Transverse colon (tissue), 4 donors: ENCODE measurements around the gene IL12RB1. TPM values are rescaled to one million over a fixed set of nuclear protein-coding genes. Genes with fewer than 3 reads are reported as not detected.

Source experiments
- DNase-seq: peaks from one replicate; pipeline ENCODE4 v3.0.0-alpha.2; 2019
- H3K27ac ChIP-seq, 4 donors: fragments of 200-600 bp; sonication (generic); 2 replicates each; pipeline ENCODE4 v1.5.1; 2016 to 2018; ENCODE audit warnings: inconsistent platforms in 4 of 4
- H3K27me3 ChIP-seq: fragments of 200-600 bp; sonication (generic); 2 replicates; pipeline ENCODE4 v1.5.1; 2017; ENCODE audit warnings: inconsistent platforms
- H3K36me3 ChIP-seq, 4 donors: fragments of 200-600 bp; sonication (generic); 2 replicates each; pipeline ENCODE4 v1.5.1; 2017 to 2019; ENCODE audit warnings: inconsistent platforms in 4 of 4
- H3K4me1 ChIP-seq, 4 donors: fragments of 200-600 bp; sonication (generic); 2 replicates each; pipeline ENCODE4 v1.5.1; 2017 to 2020; ENCODE audit warnings: inconsistent platforms in 4 of 4
- H3K4me3 ChIP-seq, 4 donors: fragments of 200-600 bp; sonication (generic); 1 replicate in 1 of 4; 2 replicates in 3 of 4; pipeline versions ENCODE4 v1.5.1 to v1.6.1; 2017 to 2019; ENCODE audit warnings: inconsistent platforms in 4 of 4
- H3K9me3 ChIP-seq, 2 donors: fragments of 200-600 bp; sonication (generic); 2 replicates each; pipeline ENCODE4 v1.5.1; 2017 to 2019; ENCODE audit warnings: inconsistent platforms in 2 of 2
- EP300 ChIP-seq: sonication (generic); formaldehyde crosslinking; IDR thresholded peaks from one replicate; pipeline ENCODE4 v1.6.1; 2017; ENCODE audit warnings: antibody characterized with exemption, low read depth
- POLR2A ChIP-seq: fragments of 450-650 bp; IDR thresholded peaks from one replicate; pipeline ENCODE4 v1.6.1; 2016; ENCODE audit warnings: antibody characterized with exemption, mild to moderate bottlenecking, moderate library complexity
- POLR2AphosphoS5 ChIP-seq, 3 donors: sonication (generic); formaldehyde crosslinking; IDR thresholded peaks; one replicate each; pipeline ENCODE4 v1.6.1; 2016; ENCODE audit warnings: antibody characterized with exemption in 3 of 3
- WGBS, 2 donors: methylation state at CpG; one replicate each; pipeline ENCODE4 v1.1.5; 2018; ENCODE audit warnings: low coverage in 1 of 2; 5-methylcytosine and 5-hydroxymethylcytosine counted together
- in situ Hi-C, 4 donors: fragments of 200-750 bp; cut with MboI; loops; one replicate each; pipeline versions ENCODE4 v1.15.0 to v1.15.1; 2017; ENCODE audit warnings: low sequenced_read_pairs in 3 of 4, low pct_ligation_motif_present in 1 of 4, low pct_unique_long_range_greater_than_20kb in 1 of 4
- intact Hi-C: fragments of 100-400 bp; cut with DNase I; formaldehyde crosslinking; loops from one replicate; pipeline ENCODE4 v1.15.1; 2023; ENCODE audit warnings: low total_unique reads
- total RNA-seq, 4 donors: library from RNA; depleted of rRNA; stranded (reverse); fragments of >200 nt; gene quantifications; one replicate each; pipeline ENCODE4 v1.1.0, GENCODE V29; 2016
- TF ChIP-seq, protein P1 (sequence below), 5 experiments: fragments of 200-600 bp in 3 of 5; fragments of 450-650 bp in 2 of 5; sonication (generic) in 3 of 5; IDR thresholded peaks; 1 replicate in 2 of 5; 2 replicates in 3 of 5; pipeline ENCODE4 v1.5.1; 2016 to 2017; ENCODE audit warnings: antibody characterized with exemption in 5 of 5, inconsistent platforms in 3 of 5, mild to moderate bottlenecking in 2 of 5, moderate library complexity in 1 of 5

IL12RB1 gene
- total RNA-seq, 4 donors from 2014 or later: 0.55 to 2.1 TPM; not detected in 2

GRCh38 chr19:18112989-18113478 is 26.3 kb upstream of the IL12RB1 start:
- in situ Hi-C loops (no loop called here), intact Hi-C loops (loop anchor here (5.0 kb wide), 2 partner anchors 49 to 139 kb away; no protein-coding TSS in a partner anchor)
- WGBS, 2 donors: 6 to 36% methylated on average over 3 to 9 of the region's 9 CpGs
- Histone ChIP-seq H3K4me3 (no peak overlapping the region), H3K4me1 (peaks cover 16 to 45% (median 29%) of the 10 kb centered on the region in 4 donors), H3K27me3 (no peaks in the 10 kb centered on the region), H3K36me3 (no peaks in the 10 kb centered on the region), H3K9me3 (no peaks in the 10 kb centered on the region), H3K27ac (peak overlapping the region in 3 of 4 donors; percentile 15 to 39 (median 38))
- peak; percentile 91 for DNase-seq
- TF ChIP-seq, protein P1, sequence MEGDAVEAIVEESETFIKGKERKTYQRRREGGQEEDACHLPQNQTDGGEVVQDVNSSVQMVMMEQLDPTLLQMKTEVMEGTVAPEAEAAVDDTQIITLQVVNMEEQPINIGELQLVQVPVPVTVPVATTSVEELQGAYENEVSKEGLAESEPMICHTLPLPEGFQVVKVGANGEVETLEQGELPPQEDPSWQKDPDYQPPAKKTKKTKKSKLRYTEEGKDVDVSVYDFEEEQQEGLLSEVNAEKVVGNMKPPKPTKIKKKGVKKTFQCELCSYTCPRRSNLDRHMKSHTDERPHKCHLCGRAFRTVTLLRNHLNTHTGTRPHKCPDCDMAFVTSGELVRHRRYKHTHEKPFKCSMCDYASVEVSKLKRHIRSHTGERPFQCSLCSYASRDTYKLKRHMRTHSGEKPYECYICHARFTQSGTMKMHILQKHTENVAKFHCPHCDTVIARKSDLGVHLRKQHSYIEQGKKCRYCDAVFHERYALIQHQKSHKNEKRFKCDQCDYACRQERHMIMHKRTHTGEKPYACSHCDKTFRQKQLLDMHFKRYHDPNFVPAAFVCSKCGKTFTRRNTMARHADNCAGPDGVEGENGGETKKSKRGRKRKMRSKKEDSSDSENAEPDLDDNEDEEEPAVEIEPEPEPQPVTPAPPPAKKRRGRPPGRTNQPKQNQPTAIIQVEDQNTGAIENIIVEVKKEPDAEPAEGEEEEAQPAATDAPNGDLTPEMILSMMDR (IDR thresholded peaks at IDR 0.05): peak; percentile 78 to 91 (median 86)
- no peak for TF ChIP-seq POLR2A

DNA sequence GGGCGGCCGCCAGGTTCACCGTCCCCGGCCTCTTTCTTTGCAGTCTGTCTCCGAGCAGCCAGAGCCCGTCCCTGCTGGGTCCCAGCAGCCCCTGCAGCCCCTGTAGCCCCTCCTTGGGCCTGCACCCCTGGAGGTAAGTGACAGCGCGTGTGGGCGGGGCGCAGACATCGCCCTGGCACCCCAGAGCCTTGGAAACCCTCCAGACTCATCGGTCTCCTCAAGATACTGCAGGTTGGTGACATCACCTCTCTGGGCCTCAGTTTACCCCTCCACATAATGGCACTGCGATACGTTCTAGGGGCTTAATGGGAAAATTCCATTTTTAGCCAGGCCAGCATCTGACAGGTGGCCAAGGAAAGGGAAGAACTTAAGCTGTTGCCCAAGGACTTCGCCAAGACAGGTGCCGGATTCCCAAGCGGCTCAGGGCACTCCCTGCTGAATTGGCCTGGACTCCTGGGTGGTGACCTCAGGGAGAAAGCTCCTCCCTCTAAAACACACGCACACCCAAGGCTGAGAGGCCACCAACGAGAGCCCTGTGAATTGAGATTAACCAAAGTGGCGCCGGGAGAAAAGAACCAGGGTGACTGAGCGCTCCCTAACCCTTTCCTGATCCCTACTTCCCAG is 24.0 kb upstream of the IL12RB1 start:
- H3K4me1 ChIP-seq: peaks cover 9 to 38% (median 22%) of the 10 kb centered on the region in 4 donors
- intact Hi-C loops: loop anchor here (5.0 kb wide), 2 partner anchors 52 to 142 kb away; no protein-coding TSS in a partner anchor
- TF ChIP-seq POLR2A (peak; percentile 52), POLR2AphosphoS5 (IDR thresholded peaks at IDR 0.05) (peak; percentile 59 to 72 (median 63)), EP300 (no peak)
- TF ChIP-seq, protein P1 (IDR thresholded peaks at IDR 0.05): no peak
- 36 to 40% methylated on average over 1 to 18 of the region's 22 CpGs for WGBS, 2 donors
- H3K9me3 ChIP-seq: no peaks in the 10 kb centered on the region
- H3K27ac ChIP-seq: peak overlapping the region; percentile 80 to 87 (median 84)
- in situ Hi-C loops: no loop called here
- no peaks in the 10 kb centered on the region for H3K27me3 ChIP-seq
- DNase-seq: peak; percentile 80
- H3K4me3 ChIP-seq: peak overlapping the region; percentile 44 to 70 (median 58)
- no peaks in the 10 kb centered on the region for H3K36me3 ChIP-seq

DNA sequence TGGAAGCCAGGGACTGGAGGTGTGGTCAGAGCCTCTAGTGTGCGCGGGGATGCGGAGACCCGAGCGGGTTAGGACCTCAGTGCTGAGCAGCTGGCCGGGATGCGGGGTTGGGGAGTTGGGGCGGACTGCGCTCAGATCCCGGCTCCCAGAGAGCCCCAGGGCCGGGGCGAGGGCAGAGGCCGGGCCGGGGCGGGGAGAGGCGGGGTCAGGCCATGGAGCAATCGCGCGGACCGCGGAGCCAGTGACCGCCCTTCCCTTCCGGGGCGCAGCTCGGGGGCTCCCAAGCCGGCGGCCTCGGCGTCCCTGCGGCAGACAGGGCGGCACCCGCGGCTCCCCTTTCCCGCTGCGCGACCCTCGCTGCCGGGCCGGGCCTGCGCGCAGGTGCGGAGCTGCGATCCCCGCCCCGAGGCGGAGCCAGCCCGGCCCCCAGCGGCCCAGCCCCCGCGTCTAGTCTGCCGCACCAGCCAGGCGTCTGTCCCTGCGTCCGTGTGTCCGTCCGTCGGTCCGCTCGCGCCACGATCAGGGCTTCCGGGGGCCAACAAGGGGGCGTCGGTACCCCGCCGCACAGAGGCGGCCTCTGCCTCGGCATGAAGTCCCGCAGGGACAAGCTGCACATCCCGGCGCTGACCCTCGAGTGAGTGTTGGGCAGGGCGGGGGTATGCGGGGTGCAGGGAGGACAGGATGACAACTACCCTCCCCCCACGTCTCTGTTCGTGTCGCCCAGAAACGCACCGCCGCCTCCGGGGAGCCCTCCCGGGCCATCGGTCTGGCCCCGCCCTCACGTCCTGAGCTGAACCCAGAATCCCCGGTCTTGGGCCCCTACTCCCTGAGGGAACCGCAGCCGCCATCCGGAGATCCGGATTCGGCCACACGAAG is 23.2 kb upstream of the IL12RB1 start:
- intact Hi-C loops: loop anchor here (5.0 kb wide), 2 partner anchors 52 to 142 kb away; no protein-coding TSS in a partner anchor
- peak; percentile 77 for DNase-seq

More for the DNA sequence above, 23.2 kb upstream of the IL12RB1 start:
- no peaks in the 10 kb centered on the region for H3K27me3 ChIP-seq
- TF ChIP-seq, protein P1 (IDR thresholded peaks at IDR 0.05): no peak
- TF ChIP-seq POLR2A: peak; percentile 45
- no peaks in the 10 kb centered on the region for H3K36me3 ChIP-seq
- H3K4me1 ChIP-seq: peaks cover 9 to 38% (median 23%) of the 10 kb centered on the region in 4 donors
- peak overlapping the region; percentile 44 to 70 (median 58) for H3K4me3 ChIP-seq
- peak overlapping the region; percentile 80 to 87 (median 84) for H3K27ac ChIP-seq
- in situ Hi-C loops: no loop called here
- 0% methylated on average over 24 of the region's 92 CpGs; no CpG with 5 or more reads in 1 of the 2 donors for WGBS, 2 donors
- no peaks in the 10 kb centered on the region for H3K9me3 ChIP-seq
